Type B pancreatic cell (in vitro differentiated cells): ENCODE measurements around the gene ATP1B4. TPM values are rescaled to one million over a fixed set of nuclear protein-coding genes. Genes with fewer than 3 reads are reported as not detected.

Experiments used
- DNase-seq: peaks from one replicate; pipeline ENCODE4 v3.0.0; 2021; ENCODE audit warnings: mixed read lengths; ENCODE audit not compliant: unreplicated experiment; ENCODE audit errors: extremely low spot score
- H3K27ac Mint-ChIP-seq: 2 replicates; pipeline ENCODE4 v1.8.0; 2021; ENCODE audit warnings: mild to moderate bottlenecking, mixed read lengths
- H3K27me3 Mint-ChIP-seq: 2 replicates; pipeline ENCODE4 v1.8.0; 2021; ENCODE audit warnings: mixed read lengths
- H3K36me3 Mint-ChIP-seq: 2 replicates; pipeline ENCODE4 v1.8.0; 2021; ENCODE audit warnings: mixed read lengths
- H3K4me1 Mint-ChIP-seq: one replicate; pipeline ENCODE4 v1.8.0; 2021; ENCODE audit warnings: mixed read lengths; ENCODE audit not compliant: unreplicated experiment
- H3K4me3 Mint-ChIP-seq: 2 replicates; pipeline ENCODE4 v1.8.0; 2021; ENCODE audit warnings: mild to moderate bottlenecking, mixed read lengths
- H3K9me3 Mint-ChIP-seq: 2 replicates; pipeline ENCODE4 v1.8.0; 2021; ENCODE audit warnings: mixed read lengths
- long read RNA-seq: library from polyadenylated mRNA; unstranded; transcript quantifications from one replicate; pipeline ENCODE4 v2.0.0, GENCODE V29; 2020
- total RNA-seq: library from RNA; stranded (reverse); gene quantifications from 2 replicates; pipeline ENCODE4 v1.2.1, GENCODE V29; 2021; ENCODE audit warnings: low replicate concordance
- TF ChIP-seq, protein P1 (sequence below): fragments of 200-600 bp; sonication (generic); conservative IDR thresholded peaks from 2 replicates; pipeline ENCODE4 v1.5.0; 2021; ENCODE audit warnings: antibody characterized with exemption, mild to moderate bottlenecking

ATP1B4 gene
- total RNA-seq: not detected in 2 replicates
- long read RNA-seq: 0 reads

DNA sequence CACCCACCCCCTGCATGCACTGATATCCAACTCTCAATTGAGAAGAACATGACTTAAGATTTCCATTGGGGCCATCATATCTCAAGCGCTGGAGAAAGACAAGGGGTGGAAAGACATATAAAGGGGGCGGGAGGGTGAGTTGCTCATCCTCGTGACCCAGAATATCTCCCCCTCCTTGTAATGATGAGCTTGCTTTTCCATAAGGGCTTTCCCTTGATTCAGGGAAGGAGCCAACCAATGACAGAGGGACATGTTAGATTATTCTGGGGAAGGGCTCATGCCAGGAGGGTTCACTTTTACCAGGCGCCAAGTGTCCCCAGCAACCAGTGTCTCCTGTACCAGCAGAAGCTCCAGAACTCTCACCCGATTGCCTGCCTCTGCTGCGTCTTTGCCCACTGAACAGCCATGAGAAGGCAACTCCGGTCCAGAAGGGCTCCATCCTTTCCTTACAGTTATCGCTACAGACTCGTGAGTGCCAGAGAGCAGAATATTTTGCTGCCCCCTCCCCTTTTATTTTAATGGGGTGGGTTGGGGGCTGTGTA, at the start of gene ATP1B4:
ATP1B4 (plus strand) TSS at position 326 of the 542 bp plus-strand sequence; CDS start at position 406, 80 bp downstream.
- Mint-ChIP-seq H3K4me1 (no peaks in the 10 kb centered on the region), H3K9me3 (peaks cover 3% of the 10 kb centered on the region), H3K27ac (no peak within 1 kb of the TSS), H3K4me3 (no peak within 1 kb of the TSS), H3K36me3 (no peaks in the 10 kb centered on the region), H3K27me3 (peaks cover 9% of the 10 kb centered on the region)
- no peak for DNase-seq
- TF ChIP-seq, protein P1, sequence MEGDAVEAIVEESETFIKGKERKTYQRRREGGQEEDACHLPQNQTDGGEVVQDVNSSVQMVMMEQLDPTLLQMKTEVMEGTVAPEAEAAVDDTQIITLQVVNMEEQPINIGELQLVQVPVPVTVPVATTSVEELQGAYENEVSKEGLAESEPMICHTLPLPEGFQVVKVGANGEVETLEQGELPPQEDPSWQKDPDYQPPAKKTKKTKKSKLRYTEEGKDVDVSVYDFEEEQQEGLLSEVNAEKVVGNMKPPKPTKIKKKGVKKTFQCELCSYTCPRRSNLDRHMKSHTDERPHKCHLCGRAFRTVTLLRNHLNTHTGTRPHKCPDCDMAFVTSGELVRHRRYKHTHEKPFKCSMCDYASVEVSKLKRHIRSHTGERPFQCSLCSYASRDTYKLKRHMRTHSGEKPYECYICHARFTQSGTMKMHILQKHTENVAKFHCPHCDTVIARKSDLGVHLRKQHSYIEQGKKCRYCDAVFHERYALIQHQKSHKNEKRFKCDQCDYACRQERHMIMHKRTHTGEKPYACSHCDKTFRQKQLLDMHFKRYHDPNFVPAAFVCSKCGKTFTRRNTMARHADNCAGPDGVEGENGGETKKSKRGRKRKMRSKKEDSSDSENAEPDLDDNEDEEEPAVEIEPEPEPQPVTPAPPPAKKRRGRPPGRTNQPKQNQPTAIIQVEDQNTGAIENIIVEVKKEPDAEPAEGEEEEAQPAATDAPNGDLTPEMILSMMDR: no peak

DNA sequence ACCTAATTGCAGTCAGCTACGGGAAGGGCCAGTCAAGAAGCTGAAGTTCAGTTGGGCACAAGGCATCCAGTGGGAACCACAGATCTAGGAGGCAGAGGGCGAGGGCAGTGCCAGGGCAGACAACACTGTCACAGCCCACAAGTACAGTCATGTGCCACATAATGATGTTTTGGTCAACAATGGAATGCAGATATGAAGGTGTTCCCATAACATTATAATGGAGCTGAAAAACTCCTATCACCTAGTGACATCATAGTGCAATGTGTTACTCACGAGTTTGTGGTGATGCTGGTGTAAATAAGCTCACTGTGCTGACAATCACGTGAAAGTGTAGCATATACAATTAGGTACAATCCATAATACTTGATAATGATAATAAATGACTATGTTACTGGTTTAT, 46.1 kb upstream of the ATP1B4 start:
- H3K4me1 Mint-ChIP-seq: no peaks in the 10 kb centered on the region
- H3K4me3 Mint-ChIP-seq: no peak overlapping the region
- H3K9me3 Mint-ChIP-seq: no peaks in the 10 kb centered on the region
- TF ChIP-seq, protein P1: no peak
- H3K27me3 Mint-ChIP-seq: peaks cover 49% of the 10 kb centered on the region
- no peak overlapping the region for H3K27ac Mint-ChIP-seq
- DNase-seq: no peak
- H3K36me3 Mint-ChIP-seq: no peaks in the 10 kb centered on the region

DNA sequence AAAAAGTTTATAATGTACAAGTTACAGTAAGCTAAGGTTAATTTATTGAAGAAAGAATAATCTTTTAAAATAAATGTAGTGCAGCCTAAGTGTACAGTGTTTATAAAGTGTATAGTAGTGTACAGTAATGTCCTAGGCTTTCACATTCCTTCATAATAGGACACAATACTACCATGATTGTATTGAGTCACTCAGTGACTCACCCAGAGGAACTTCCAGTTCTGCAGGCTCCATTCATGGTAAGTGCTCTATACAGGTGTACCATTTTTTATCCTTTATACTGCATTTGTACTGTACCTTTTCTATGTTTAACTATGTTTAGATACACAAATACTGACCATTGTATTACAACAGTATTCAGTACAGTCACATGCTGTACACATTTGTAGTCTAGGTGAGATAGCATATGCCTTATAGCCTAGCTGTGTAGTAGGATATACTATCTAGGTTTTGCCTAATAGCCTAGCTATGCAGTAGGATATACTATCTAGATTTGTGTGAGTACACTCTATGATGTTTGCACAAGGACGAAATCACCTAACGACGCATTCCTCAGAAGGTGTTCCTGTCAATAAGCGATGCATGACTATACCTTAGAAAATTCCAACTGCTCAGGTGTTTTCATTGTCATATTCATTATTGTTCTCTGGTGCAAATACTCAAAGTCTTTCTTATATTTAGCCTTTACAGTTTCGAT, 45.2 kb upstream of the ATP1B4 start:
- peaks cover 45% of the 10 kb centered on the region for H3K27me3 Mint-ChIP-seq
- TF ChIP-seq, protein P1: no peak
- H3K4me3 Mint-ChIP-seq: no peak overlapping the region
- H3K27ac Mint-ChIP-seq: peak overlapping the region; percentile 51
- H3K9me3 Mint-ChIP-seq: no peaks in the 10 kb centered on the region
- H3K4me1 Mint-ChIP-seq: no peaks in the 10 kb centered on the region
- no peaks in the 10 kb centered on the region for H3K36me3 Mint-ChIP-seq
- DNase-seq: no peak

DNA sequence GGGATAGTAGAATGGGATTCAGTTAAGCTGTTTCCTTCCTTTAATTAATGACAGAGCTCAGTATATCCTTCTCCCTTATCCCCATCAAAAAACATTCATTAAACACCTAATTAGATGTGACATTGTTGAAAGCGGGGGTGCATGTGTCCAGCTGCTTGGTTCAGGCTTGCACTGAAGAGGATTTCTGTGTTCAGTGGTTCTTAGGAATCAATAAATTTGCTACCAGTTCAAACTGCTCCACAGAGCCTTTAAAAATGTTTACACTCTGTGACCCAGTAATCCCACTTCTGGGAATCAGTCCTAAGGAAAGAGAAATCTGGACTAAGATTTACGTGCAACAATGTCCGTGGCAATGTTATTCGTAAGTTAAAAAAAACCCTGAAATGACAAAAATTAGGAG, 43.5 kb upstream of the ATP1B4 start:
- no peaks in the 10 kb centered on the region for H3K36me3 Mint-ChIP-seq
- no peak overlapping the region for H3K4me3 Mint-ChIP-seq
- peaks cover 28% of the 10 kb centered on the region for H3K27me3 Mint-ChIP-seq
- no peak overlapping the region for H3K27ac Mint-ChIP-seq
- TF ChIP-seq, protein P1: no peak
- DNase-seq: no peak
- no peaks in the 10 kb centered on the region for H3K9me3 Mint-ChIP-seq
- H3K4me1 Mint-ChIP-seq: no peaks in the 10 kb centered on the region

DNA sequence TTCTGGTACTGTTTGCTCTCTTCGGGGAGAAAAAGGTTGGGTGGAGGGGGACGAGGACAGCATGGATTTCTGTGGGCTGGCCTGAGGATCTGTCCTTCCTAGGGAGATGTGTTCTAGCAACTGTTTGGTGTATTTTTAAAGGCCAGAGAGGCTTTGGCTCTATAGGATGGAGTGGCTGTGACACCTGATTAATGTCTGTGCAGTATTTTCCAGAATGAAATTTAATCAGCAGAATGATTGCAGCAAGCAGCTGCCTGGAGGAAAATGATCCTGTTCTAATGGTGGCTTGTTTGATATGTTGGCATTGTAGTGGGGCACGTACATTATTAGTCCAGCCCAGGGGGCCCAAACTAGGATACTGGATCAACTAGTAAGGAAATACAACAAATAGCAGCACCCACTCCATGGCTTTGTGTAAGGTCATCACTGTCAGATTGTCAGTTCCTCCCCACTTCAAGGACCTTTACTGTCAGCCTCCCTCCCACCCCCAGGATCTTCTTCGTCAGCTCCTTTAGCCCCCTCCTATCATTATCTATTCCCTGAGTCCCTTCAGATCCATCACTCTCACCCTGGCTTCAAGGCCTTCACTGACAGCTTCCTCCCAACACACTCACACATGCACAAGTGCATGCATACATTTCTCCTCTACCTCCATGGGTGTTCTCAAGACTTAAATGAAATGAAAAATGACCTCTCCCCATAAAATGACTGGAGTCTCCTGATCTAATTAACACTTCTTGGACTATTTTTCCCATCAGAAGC, 40.2 kb upstream of the ATP1B4 start:
- no peaks in the 10 kb centered on the region for H3K4me1 Mint-ChIP-seq
- H3K4me3 Mint-ChIP-seq: no peak overlapping the region
- H3K36me3 Mint-ChIP-seq: no peaks in the 10 kb centered on the region
- H3K9me3 Mint-ChIP-seq: no peaks in the 10 kb centered on the region
- no peak overlapping the region for H3K27ac Mint-ChIP-seq
- TF ChIP-seq, protein P1: no peak
- H3K27me3 Mint-ChIP-seq: peaks cover 10% of the 10 kb centered on the region
- no peak for DNase-seq
